Astrocyte of the hippocampus (primary cell): ENCODE measurements around the gene RPL34.
"Not testable (repeated sequence)": the region's sequence is repeated elsewhere in the genome, so short reads cannot be mapped to it uniquely, and the experiment has no call there.

Experiments used
- DNase-seq: peaks from one replicate; pipeline ENCODE4 v3.0.0; 2011; ENCODE audit warnings: low read depth, low spot score

RPL34 gene

DNA sequence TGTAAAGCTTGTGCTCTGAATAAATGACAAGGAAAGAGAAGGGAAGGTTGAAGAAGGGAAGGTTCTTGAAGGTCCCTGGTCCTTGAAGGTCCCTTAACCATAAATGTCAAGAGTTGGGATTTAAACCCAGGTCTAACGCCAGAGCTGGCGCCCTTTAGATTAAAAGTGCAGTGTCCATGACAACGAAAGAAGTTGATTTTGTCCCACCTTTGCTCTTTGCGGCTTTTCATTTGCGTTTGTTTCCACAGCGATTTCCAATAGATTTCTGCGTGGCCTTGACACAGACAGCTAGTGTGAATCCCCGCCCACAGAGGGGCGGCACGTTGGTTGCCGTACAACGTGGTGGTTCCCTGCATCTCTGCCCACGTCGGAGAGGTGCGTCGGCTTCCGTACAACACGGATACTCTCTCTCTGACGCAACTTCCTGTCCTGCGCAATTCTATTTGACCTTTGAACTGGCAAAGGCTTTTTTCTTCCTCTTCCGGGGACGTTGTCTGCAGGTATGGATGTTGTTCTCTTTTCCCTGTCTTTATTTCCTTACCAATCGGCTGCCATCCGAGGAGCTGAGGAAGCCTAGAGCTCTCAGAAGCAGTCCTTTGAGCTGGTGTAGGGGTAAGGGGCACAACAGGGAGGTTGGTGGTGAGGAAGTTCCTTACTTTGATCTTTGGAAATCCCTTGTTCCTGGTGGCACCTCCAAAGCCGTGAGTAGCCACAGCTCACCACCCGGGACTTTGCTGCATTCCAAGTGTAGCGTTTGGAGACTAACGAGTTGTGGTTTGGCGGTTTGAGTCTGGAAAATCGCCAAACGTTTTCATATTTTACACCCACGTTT lies at the start of gene RPL34:
RPL34 (plus strand) TSS at position 476 of the 832 bp plus-strand sequence. CDS start 1,384 bp downstream, outside the sequence.
- peak; percentile 99 for DNase-seq

DNA sequence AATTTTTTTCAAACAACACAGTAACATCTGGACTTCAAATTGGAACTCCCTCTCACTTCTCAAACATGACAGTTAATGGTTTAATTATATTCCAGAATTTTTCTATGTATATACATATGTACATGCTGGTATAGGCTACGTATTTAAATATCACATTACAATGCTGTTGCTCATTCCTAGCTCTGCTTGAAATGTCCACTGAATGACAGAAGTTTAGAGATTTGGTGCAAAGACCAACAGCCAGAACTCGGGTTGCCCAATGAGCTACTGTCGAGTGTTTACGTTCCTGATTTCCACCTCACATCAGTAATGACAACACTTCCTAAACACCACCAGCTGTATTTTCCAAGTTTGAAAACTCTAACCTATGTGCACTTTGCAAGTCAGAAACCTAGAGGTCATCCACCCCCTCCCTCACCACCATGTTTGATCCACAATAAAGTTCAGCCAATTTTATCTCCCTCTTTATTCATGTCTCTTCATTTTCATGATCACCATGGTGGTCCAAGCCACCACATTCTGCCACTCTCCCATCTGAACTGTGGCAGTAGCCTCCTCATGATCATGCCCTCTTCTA lies 49.3 kb upstream of the RPL34 start:
- no peak for DNase-seq

DNA sequence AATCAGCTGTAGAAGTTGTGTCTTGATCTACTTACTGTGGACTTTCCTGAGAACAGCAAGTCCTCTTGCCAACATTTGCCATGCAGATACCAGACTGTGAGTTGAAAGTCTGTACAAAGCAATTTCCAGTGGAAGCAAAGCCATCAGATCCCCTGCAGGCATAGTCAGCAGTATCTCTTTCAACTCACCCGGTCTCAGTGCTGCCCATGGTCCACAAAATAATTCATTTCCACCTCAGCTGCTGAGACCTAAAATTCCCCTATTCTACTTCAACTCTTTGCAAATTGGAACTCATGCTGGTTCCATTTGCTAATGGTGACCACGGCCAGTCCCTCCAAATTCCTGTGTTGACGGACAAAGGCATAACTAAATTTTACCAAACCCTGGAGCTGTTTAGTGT lies 46.0 kb upstream of the RPL34 start:
- no peak for DNase-seq

DNA sequence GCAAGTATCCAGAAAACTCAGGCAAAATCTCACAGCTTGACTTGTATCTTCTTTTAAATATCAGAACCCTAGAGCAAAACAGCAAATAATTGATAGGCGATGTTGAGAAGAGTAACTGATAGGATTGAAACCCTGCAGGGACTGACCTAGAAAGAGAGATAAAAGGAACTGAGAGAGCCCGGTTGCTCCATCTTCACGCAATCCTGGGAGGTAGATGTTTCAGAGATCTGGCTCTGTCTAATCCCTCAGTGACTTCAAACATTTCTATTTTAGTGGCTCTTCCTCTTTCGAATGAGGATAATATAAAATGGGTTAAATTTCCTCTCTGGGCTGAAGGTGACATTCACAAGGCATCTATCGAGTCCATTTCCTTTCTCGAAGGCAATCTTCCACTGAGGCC lies 39.3 kb upstream of the RPL34 start:
- no peak for DNase-seq

DNA sequence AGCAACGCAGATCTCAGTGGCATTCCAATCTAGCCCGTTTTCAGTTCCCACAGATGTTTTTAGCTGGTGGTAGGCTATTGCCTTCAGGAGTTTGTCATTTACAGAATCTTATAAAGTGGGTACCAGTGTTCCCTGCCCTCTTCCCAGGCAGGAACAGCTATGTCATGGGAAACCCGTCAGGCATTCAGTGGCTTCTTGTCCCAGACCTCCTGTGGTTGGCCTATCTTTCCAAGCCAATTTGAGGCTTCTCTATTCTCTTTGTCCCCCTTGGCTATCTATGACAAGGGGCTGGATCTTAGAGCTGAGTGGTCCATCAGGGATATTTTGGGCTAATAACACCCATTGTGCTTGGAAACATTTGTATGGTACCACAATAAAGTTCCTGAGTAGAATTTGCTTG lies 33.6 kb upstream of the RPL34 start:
- DNase-seq: no peak

DNA sequence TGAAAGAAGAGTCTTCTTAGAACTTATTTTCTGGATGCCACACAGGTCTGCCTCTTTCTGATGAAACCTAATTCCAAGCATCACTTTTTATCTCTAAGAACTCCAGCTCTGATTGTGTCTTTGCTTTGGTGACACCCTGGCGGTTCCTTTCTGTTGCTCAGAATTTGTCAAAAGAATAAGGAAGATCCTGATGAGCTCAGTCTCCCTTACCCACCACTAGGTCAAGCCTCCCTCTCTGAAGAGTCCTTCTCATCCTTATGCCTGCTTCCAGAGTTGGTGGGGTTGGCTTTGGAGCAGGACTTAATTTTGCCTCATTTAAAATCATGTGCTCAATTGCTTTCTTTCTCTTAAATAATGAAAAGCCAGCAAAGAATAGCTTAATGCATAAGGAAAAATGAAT lies 31.5 kb upstream of the RPL34 start:
- DNase-seq: no peak

DNA sequence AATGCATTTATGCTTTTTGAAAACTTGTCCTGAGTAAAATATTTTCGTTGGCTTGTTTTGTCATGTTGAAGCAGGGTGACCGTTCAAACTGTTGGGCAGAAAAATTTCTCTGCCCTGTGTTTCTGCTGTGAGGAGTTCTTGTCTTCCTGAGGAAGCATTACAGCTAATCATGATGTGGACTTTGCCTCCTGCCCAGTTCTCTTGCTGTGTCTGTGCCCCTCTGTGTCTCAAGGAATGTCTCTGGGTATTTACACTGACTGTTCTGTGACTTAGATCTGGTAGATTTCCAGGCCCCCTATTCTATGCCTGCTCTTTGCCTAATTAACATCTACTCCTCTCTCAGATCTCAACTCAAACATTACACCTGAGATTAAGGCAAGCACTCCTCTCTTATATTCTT lies 30.4 kb upstream of the RPL34 start:
- no peak for DNase-seq

DNA sequence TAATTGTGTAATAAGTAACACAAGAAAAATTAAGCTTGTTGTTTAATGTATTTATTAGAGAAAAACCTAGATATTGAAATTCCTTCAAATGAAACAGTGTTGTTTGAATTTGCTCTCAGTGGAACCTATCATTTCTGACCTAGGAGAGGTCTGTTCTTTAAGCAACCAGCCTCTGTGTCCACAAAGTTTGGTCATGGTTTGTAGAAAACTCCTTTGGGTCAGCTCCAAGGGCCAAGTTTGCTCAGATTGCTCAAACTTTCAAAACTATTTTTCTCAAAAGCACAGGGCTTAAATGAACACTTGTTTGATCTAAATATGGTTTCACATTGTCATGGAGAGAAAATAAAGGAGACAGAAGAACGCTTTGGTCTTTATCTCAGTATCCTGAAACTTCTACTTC lies 29.6 kb upstream of the RPL34 start:
- DNase-seq: no peak

DNA sequence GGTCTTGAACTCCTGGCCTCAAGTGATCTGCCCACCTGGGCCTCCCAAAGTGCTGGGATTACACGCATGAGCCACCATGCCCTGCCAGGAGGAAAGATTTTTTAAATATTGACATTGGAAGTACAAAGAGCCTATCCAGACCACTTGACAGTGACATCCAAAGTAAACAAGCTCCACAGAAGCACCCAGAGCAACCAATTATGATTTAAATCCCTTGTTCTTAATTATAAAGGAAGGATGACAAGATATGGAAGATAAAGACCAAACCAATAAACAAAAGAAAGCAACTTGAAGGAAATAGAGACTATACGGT lies 27.7 kb upstream of the RPL34 start:
- peak; percentile 10 for DNase-seq

DNA sequence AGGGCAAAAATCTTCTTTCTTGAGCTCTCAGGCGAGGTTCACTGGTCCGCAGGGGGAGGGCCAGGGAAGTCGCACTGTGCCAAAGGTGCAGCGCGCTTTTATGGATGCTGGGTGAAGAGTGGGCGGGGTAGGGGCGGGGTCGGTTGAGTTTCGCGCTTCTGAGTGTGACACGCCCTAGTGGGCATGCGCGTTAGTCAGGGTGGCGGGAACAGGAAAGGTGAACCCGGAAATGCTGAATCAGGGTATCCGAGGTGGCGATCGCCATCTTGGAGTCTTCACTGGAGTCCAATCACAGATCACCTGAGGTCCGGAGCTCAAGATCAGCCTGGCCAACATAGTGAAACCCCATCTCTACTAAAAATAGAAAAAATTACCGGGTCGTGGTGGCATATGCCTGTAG lies 26.1 kb upstream of the RPL34 start:
- DNase-seq: not testable (repeated sequence)

DNA sequence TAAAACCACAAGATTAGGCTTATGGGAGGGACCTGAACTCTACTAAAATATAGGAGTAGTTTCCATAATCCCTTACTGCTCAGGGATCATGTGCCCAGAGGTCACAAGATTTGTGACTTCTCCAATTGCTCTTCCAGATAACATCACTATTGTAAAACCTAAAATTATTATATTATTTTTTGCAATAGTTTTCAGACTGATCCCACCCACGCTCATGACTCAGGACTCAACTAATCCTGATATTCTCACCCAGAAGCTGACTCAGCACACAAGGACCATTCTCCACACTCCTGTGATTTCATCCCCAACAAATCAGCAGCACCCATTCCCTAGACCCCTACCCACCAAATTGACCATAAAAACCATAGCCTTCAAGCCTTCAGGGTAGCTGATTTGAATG lies 24.0 kb upstream of the RPL34 start:
- no peak for DNase-seq

DNA sequence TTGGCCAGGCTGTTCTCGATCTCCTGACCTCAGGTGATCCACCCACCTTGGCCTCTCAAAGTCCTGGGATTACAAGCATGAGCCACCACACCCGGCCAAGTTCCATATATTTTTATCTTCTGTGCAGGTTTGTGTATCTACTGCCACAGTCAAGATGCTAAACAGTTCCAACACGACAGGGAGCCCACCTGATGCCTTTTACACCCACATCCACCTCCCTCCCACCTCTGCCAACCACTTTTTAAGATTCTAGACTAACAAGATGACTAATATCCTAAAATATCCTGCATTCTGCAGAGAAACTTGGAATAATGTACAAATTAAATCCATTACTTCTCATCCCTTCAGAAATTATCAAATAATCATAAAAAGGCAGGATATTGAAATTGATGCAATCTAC lies 19.3 kb upstream of the RPL34 start:
- peak; percentile 26 for DNase-seq

DNA sequence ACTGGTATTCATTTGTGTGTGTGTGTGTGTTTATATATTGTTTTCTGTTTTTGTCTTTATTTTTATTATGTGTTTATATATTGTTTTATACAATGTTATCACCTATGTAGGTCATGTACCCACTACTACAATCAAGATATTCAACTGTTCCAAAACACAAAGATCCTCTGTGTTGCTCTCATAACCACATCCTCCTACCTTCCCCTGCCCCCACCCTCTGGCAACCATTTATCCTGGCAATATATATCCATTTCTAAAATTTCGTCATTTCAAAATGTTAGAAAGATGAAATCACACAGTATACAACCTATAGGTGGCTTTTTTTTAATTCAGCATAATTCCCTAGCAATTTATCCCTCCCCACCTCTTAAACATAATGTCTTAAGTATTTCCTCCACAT lies 18.8 kb upstream of the RPL34 start:
- DNase-seq: no peak

DNA sequence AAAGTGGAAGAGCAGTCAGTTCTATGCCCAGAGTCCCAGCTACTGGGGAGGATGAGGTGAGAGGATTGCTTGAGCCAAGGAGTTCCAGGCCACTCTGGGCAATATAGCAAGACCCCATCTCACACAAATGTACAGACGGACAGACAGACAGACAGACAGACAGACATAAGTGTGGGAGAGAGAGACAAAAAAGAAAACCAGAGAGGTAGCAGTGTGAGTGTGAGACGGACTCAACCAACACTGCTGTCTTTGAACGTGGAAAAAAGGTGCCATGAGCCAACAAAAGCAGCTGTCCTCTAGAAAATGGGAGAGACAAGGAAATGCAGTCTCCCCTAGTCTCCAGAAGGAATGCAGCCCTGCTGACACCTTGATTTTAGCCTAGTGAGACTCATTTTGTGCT lies 18.2 kb upstream of the RPL34 start:
- no peak for DNase-seq

DNA sequence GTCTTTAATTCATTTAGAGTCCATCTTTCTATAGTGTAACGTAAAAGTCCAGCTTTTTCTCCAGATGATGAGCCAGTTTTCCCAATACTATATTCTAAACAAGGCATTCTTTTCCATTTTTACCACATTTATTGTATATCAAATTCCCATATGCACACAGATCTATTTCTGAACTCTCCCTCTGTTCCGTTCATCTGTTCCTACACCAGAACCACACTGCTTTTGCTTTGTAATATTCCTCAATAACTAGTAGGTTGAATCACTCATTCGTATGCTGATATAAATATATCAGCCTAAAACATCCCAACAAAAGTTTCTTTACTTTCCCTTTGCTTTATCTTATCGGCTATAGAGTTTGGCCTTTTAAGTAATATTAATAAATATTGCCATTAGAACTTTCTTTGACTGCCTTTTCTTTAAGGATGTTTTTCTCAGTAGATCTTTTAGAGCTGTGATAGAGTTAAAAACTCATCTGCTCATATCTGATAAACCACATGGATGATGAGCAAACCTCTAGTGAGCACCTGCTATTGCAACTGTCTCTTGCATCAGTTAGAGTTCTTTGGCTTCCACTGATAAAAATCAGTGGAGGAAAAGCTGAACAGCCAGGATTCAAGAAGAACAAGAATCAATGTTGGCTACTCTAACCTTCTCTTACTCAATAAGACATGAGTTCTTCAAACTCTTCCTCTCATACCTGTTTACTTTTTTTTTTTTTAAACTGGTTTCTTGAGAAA lies 13.1 kb upstream of the RPL34 start:
- DNase-seq: no peak

DNA sequence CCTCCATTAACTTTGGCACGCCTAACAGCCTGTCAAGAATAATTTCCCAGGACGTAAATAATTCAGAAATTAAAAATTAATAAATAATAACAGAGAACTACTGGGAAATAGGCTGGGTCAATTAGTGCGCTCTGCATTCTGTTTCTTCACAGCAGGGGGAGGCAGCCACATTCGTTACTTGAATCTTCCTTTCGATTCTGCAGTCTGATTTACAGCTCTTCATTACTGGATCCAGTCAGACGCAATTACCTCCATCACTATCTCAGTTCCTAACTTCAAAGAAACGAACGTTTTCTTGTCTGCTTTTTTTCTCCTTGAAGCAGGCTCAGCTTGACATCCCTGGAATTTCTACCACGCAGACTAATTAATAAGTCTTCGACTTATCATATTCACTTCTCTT lies 9.0 kb upstream of the RPL34 start:
- DNase-seq: peak; percentile 34

DNA sequence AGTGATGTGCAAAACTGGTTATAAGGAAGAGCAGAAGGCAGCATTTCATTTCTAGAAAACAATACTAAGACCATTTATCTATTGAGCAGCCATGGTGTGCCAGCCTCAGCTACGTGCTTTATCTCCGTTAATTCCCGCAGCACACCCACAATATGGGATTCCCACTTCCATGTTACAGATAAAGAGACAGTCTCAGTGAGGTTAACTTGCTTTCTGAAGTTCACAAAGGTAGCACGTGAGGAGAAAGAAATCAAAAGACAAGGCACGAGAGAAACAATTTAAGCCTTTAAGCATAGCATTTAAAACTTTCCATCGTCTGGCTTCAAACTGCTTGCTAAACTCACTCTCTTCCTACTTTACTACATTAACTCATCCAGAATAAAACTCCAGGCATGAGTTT lies 8.0 kb upstream of the RPL34 start:
- no peak for DNase-seq

DNA sequence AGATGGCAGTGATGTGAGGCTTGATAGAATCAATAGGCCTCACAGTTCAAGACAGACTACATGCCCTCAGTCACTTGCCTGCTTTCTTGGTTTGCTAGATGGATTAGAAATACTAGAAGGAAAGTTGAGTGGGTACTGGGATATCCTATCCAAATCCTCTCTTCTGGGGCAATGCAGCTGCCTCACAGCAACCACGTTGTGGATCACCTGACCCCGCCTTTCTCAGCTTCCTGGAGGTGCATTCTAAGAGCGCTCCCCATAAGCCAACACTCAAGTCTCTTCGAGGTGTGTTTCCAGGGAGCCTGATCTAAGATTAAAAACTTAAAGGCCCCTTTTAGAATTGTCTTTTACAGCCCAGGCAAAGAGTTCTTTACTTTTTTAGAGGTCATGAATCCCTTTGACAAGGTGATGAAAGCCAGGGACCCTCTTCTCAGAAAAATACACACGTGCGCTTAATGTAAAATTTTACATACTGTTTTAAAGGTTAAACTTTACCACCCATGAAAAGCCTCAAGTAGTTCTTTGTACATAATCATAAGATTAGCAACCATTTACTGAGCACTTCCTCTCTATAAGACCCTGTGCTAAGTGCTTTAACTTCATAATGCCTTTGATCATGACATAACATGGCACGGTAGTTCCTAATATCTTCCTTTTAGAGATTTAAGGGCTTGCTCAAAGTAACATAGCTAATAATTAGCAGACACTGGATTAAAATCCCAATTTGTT lies 840 bp upstream of the RPL34 start:
- no peak for DNase-seq

DNA sequence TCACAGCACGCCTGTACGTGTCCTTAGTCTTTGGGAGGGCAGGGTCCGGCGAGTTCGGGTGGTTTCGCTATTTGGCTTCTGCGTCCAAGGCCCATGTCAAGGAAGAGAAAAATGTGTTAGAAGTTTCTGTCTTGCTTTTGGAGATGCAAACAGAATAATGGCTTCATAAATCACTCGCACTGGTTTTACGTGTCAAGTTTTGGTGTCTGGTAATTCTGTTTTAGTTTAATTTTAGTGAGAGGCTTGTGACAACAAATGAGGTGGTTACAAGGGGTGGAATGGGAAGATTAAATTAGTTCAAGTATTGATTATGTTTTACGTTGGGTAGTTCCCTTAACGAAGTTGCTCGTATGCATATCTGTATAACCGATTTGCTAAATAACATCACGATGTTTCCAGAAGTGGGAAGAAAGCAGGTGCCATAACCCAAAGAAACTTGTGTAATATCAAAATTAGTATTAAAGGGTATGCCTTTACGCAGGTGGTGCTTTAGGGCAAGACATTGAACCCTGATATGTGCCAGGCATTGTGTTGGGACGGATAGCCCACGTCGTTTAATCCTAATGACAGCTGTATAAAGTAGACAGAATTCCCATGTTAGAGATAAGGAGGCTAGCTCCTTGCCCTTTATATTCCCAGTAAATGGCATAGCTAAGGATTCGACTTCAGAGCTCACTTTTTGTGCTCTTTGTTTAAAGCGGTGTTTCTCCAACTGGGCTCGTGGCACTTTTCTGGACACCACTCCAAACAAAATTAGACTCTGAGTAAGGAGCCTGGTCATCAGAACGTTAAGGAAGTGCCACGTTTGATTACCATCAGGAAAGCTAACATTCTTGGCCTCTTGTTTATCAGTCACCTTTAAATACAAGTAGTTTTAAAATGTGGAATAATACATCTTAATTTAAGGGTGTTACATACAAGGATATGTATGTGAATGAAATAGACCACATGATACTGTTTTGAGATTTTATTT lies 843 bp downstream of the RPL34 start:
- peak; percentile 16 for DNase-seq

DNA sequence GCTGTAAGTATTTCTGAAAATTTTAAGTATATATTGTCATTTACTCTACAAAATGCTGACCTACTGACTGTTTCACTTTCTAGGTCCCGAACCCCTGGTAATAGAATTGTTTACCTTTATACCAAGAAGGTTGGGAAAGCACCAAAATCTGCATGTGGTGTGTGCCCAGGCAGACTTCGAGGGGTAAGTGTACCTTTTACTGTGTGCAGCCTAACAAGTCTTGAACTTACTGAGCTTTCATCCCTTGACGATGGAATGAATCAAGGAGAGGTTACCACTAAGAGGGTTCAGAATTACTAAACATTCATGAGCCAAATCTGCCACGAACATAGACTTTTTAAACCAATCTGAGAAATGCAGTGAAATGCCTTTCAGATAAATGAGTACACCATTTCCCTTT lies 1.6 kb downstream of the RPL34 start:
- DNase-seq: no peak

DNA sequence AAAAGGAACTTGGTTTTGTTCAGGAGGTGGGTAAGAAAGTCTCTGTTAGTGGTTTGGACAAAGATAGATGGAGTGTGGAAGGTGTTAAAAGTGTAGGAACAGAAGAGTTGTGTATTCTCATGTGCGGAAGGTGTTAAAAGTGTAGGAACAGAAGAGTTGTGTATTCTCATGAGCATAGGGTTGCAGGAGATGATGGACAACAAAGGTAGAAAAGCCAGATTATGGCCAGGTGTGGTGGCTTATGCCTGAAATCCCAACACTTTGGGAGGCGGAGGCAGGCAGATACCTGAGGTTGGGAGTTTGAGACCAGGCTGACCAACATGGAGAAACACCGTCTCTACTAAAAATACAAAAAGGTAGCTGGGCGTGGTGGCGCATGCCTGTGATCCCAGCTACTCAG lies 2.5 kb downstream of the RPL34 start:
- no peak for DNase-seq
